H1 (cell line): Measurements from ENCODE around the gene FJX1. TPM values are rescaled to one million over a fixed set of nuclear protein-coding genes. Genes with fewer than 3 reads are reported as not detected.

ENCODE experiments used
- CHD7 ChIP-seq: fragments of 300-600 bp; sonication (generic); IDR thresholded peaks from 2 replicates; pipeline ENCODE4 v1.7.1; 2012; ENCODE audit warnings: low read length, moderate library complexity, mild to moderate bottlenecking, inconsistent platforms; ENCODE audit not compliant: insufficient replicate concordance
- JUND ChIP-seq: IDR thresholded peaks from 2 replicates; pipeline ENCODE4 v1.6.1; 2011; ENCODE audit warnings: mild to moderate bottlenecking, improper control_type of control experiment, low read length
- RAD21 ChIP-seq, 2 experiments: IDR thresholded peaks in 1 of 2; conservative IDR thresholded peaks in 1 of 2; 2 replicates each; pipeline ENCODE4 v1.6.1; 2011; ENCODE audit warnings: low read depth in 2 of 2, low read length in 2 of 2, improper control_type of control experiment in 1 of 2, inconsistent platforms in 1 of 2, mild to moderate bottlenecking in 1 of 2, moderate library complexity in 1 of 2
- polyA plus RNA-seq, 7 experiments: library from polyadenylated mRNA; depleted of rRNA in 3 of 7; stranded (reverse) in 5 of 7; unstranded in 2 of 7; fragments of >200 nt in 5 of 7; fragments of 200-250 nt in 2 of 7; gene quantifications; 1 replicate in 5 of 7; 2 replicates in 1 of 7; 4 replicates in 1 of 7; pipeline versions ENCODE4 v1.2.1 to v1.2.3, GENCODE V29; 2011 to 2013; ENCODE audit warnings: missing spikeins in 2 of 7, mixed read lengths in 2 of 7
- total RNA-seq: library from RNA; stranded (reverse); fragmentation: NEBNext Ultra II Directional; extraction: Animal tissue kit (Norgen Biotek cat#: 25700); gene quantifications from 2 replicates; pipeline ENCODE4 v1.2.1, GENCODE V29; 2021

Gene FJX1
- total and polyA plus RNA-seq, 2 of the 8 experiments (the other 6 are each of a cell fraction or from before 2014, with no cell fraction given) = 6.3 to 13.3 TPM

DNA sequence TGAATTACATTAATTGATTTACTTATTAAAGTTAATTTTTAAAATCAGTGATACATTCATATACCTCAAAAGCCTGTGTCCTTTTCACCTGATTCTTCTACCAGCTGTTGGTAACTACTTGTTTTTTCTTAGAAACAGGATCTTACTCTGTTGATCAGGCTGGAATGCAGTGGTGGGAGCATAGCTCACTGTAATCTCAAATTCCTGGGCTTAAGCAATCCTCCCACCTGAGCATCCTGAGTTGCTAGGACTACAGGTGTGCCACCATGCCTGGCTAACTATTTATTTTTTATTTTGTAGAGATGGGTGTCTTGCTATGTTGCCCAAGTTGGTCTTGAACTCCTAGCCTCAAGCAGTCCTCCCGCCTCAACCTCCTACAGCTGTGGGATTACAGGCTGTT, 49.0 kb downstream of the FJX1 start (continued):
- TF ChIP-seq CHD7 (no peak), JUND (no peak), RAD21 (IDR thresholded peaks at IDR 0.05 in 1 of 2, conservative IDR thresholded peaks at IDR 0.05 in 1 of 2; ENCODE audit: low read depth in 2 of 2, low read length in 2 of 2) (no peak)
